Endothelial cell of umbilical vein (primary cell): Measurements from ENCODE around the gene P2RY6. TPM values are rescaled to one million over a fixed set of nuclear protein-coding genes. Genes with fewer than 3 reads are reported as not detected.

Source experiments
- BruUV-seq: library from RNA; stranded (reverse); fragments of 400-500 nt; replicated peaks from 2 replicates; lab custom pipeline; 2021; lab: Mats Ljungman, UMichigan
- CTCF ChIA-PET: fragments of 300-600, 350-600 bp; sonication (Branson Sonifier 250); formaldehyde crosslinking; loops from one replicate; lab custom pipeline; 2021; ENCODE audit warnings: antibody characterized with exemption, inconsistent platforms; lab: Charles Lee
- POLR2A ChIA-PET: fragments of 300-600, 350-600 bp; sonication (Branson Sonifier 250); formaldehyde crosslinking; loops from one replicate; lab custom pipeline; 2021; ENCODE audit warnings: antibody characterized with exemption, inconsistent platforms; lab: Charles Lee
- DNase-seq: peaks from one replicate; pipeline ENCODE4 v3.0.0-alpha.2; 2011; ENCODE audit warnings: low read depth, low spot score
- FAIRE-seq: peaks from 2 replicates; lab custom pipeline; 2011; peaks lifted over from hg19 to GRCh38; lab: Jason Lieb, UNC
- H2AFZ ChIP-seq: 2 replicates; pipeline ENCODE4 v1.6.0; 2012; ENCODE audit warnings: low read depth, low read length, control low read depth, inconsistent platforms
- H3K27ac ChIP-seq: 2 replicates; pipeline ENCODE4 v1.5.1; 2011; ENCODE audit warnings: low read depth, mild to moderate bottlenecking, control low read depth, low read length, moderate library complexity; ENCODE audit not compliant: insufficient read depth
- H3K27me3 ChIP-seq, 2 experiments: 2 replicates each; pipeline versions ENCODE4 v1.6.0 to v1.6.1; 2011; ENCODE audit warnings: low read length in 2 of 2, mixed read lengths in 1 of 2; ENCODE audit not compliant: control insufficient read depth in 2 of 2, insufficient read depth in 2 of 2
- H3K36me3 ChIP-seq, 2 experiments: 2 replicates in 1 of 2; 3 replicates in 1 of 2; pipeline ENCODE4 v1.5.1; 2011; ENCODE audit warnings: low read length in 2 of 2, mild to moderate bottlenecking in 1 of 2, moderate library complexity in 1 of 2; ENCODE audit not compliant: control insufficient read depth in 2 of 2, insufficient read depth in 2 of 2; ENCODE audit errors: extremely low read depth in 1 of 2
- H3K4me1 ChIP-seq: 3 replicates; pipeline ENCODE4 v1.5.1; 2011; ENCODE audit warnings: mild to moderate bottlenecking, low read length; ENCODE audit not compliant: control insufficient read depth, insufficient read depth; ENCODE audit errors: extremely low read depth
- H3K4me2 ChIP-seq: 2 replicates; pipeline ENCODE4 v1.6.1; 2011; ENCODE audit warnings: low read length, control low read depth, mixed read lengths; ENCODE audit not compliant: insufficient read depth
- H3K4me3 ChIP-seq, 3 experiments: fragments of 200-600 bp in 1 of 3; sonication (generic), shearing (Covaris generic) in 1 of 3; replicated peaks in 1 of 3; 2 replicates each; pipeline ENCODE4 v1.5.1; 2011 to 2016; ENCODE audit warnings: control low read depth in 3 of 3, low read length in 3 of 3, mild to moderate bottlenecking in 2 of 3, inconsistent platforms in 1 of 3, low read depth in 1 of 3, moderate library complexity in 1 of 3; ENCODE audit not compliant: insufficient read depth in 1 of 3
- H3K79me2 ChIP-seq: 2 replicates; pipeline ENCODE4 v1.6.0; 2012; ENCODE audit warnings: low read length, inconsistent platforms; ENCODE audit not compliant: control insufficient read depth, insufficient read depth
- H3K9ac ChIP-seq: replicated peaks from 2 replicates; pipeline ENCODE3; 2011; ENCODE audit warnings: low read length, control low read depth; ENCODE audit not compliant: insufficient read depth; ENCODE audit errors: extremely low read depth
- H3K9me1 ChIP-seq: replicated peaks from 3 replicates; pipeline ENCODE4 v1.6.0; 2011; ENCODE audit warnings: mild to moderate bottlenecking, low read length; ENCODE audit not compliant: control insufficient read depth, insufficient read depth; ENCODE audit errors: extremely low read depth
- H3K9me3 ChIP-seq: replicated peaks from 2 replicates; pipeline ENCODE4 v1.5.1; 2012; ENCODE audit warnings: low read length, inconsistent platforms; ENCODE audit not compliant: control insufficient read depth, insufficient read depth
- H4K20me1 ChIP-seq: replicated peaks from 2 replicates; pipeline ENCODE3; 2011; ENCODE audit warnings: mild to moderate bottlenecking, low read length; ENCODE audit not compliant: control insufficient read depth, insufficient read depth; ENCODE audit errors: extremely low read depth
- EZH2 ChIP-seq: IDR thresholded peaks from 2 replicates; pipeline ENCODE4 v1.6.1; 2012; ENCODE audit warnings: borderline replicate concordance, low read depth, mild to moderate bottlenecking, moderate library complexity, low read length, inconsistent platforms; ENCODE audit not compliant: severe bottlenecking
- FOS ChIP-seq: IDR thresholded peaks from 2 replicates; pipeline ENCODE4 v1.6.1; 2011; ENCODE audit warnings: mild to moderate bottlenecking, low read length, moderate library complexity, borderline replicate concordance; ENCODE audit not compliant: insufficient read depth
- GATA2 ChIP-seq: IDR thresholded peaks from 2 replicates; pipeline ENCODE4 v1.7.0; 2011; ENCODE audit warnings: low read depth, mild to moderate bottlenecking, moderate library complexity, mixed read lengths, low read length; ENCODE audit not compliant: insufficient read length, insufficient read depth
- JUN ChIP-seq: IDR thresholded peaks from 2 replicates; pipeline ENCODE4 v1.6.1; 2011; ENCODE audit warnings: borderline replicate concordance, low read depth; ENCODE audit not compliant: insufficient read length, insufficient read depth
- MYC ChIP-seq: IDR thresholded peaks from one replicate; pipeline ENCODE4 v1.6.1; 2011; ENCODE audit warnings: mild to moderate bottlenecking, low read depth, low read length
- POLR2A ChIP-seq: IDR thresholded peaks from 2 replicates; pipeline ENCODE4 v1.6.1; 2012; ENCODE audit warnings: low read depth, mild to moderate bottlenecking, control low read depth, low read length
- POLR2AphosphoS5 ChIP-seq: IDR thresholded peaks from 2 replicates; pipeline ENCODE4 v1.6.1; 2012; ENCODE audit warnings: low read depth, mild to moderate bottlenecking, control low read depth, low read length, moderate library complexity; ENCODE audit not compliant: insufficient read depth
- dilution Hi-C: fragments of 300-500 bp; cut with MboI; formaldehyde crosslinking; loops from one replicate; pipeline ENCODE4 v1.15.0; 2019; ENCODE audit warnings: low sequenced_read_pairs; ENCODE audit not compliant: extremely low pct_ligation_motif_present
- intact Hi-C: fragments of 100-400 bp; cut with micrococcal nuclease; formaldehyde crosslinking; loops from one replicate; pipeline ENCODE4 v1.10.0; 2022
- polyA plus RNA-seq, 4 experiments: library from polyadenylated mRNA; depleted of rRNA in 3 of 4; stranded (reverse) in 3 of 4; unstranded in 1 of 4; fragments of >200 nt; gene quantifications; 2 replicates each; pipeline versions ENCODE4 v1.2.1 to v1.2.3, GENCODE V29; 2011 to 2012; ENCODE audit warnings: missing spikeins in 1 of 4
- total RNA-seq: library from RNA; stranded (reverse); gene quantifications from 2 replicates; pipeline ENCODE4 v1.2.3, GENCODE V29; 2021
- TF ChIP-seq, protein P1 (sequence below), 2 donors: IDR thresholded peaks; 1 replicate in 1 of 2; 2 replicates in 1 of 2; pipeline ENCODE4 v1.5.1; 2011; ENCODE audit warnings: low read length in 2 of 2, mild to moderate bottlenecking in 2 of 2, moderate library complexity in 2 of 2, control low read depth in 1 of 2, inconsistent platforms in 1 of 2, low read depth in 1 of 2; ENCODE audit not compliant: insufficient read depth in 1 of 2; ENCODE audit errors: extremely low read depth in 1 of 2
- TF ChIP-seq, protein P2 (sequence below): IDR thresholded peaks from 2 replicates; pipeline ENCODE4 v1.6.1; 2011; ENCODE audit not compliant: insufficient read depth, insufficient read length

Gene P2RY6
- total and polyA plus RNA-seq, 2 donors (not counting 3 experiments of a cell fraction or from before 2014, with no cell fraction given), result 0.47 TPM; not detected in 1

DNA sequence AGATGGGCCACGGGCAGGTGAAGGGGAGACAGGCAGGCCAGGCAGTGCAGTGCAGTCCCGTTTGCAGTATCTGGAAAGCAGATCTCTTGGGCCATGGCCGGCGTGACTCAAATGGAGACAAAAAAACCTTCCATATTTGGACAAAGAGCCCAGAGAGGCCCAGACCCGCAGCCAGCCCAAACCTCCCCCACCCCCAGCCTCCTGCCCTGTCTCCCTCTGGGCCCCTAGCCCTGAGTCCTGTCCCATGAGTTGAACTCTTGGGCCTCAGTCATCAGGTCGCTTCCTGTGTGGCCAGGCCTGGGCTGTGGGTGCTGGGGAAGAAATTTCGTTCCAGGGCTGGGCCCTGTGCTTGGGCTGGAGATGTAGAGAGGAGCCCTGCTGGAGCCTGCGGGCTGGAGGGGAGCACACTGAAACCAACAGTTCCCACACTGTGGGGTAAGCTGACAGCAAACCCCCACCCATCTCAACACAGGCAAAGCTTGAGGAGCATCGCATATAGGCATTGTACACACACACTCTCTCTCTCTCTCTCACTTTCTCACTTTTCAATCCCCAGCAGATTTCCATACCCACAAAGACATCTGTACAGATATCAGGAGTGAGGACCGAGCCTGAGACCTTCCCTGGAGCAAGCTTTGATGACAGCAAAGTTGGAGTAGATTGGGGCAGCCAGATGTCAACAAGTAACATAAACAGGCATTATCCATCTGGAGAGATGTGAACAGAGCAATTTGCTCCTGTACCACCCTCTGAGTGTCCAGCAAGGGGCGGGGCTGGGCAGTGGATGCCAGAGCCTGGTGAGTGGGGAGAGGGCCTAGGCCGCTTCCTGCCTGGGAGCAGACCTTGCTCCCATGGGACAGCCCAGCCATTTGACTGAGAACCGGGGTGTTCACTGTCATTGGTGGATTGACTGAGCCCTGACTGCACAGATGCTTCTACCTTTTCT lies 53.2 kb downstream of the P2RY6 start:
- no peaks in the 10 kb centered on the region for H3K9me1 ChIP-seq
- no TSS peak for BruUV-seq
- FAIRE-seq, result no peak
- DNase-seq, result no peak
- no peak overlapping the region for H3K9ac ChIP-seq
- no peak overlapping the region for H2AFZ ChIP-seq
- peaks cover 0 to 9% of the 10 kb centered on the region in 2 experiments for H3K36me3 ChIP-seq
- peaks cover 44% of the 10 kb centered on the region for H3K4me1 ChIP-seq
- no peak overlapping the region for H3K4me2 ChIP-seq
- H3K27me3 ChIP-seq, result no peaks in the 10 kb centered on the region
- H3K27ac ChIP-seq, result no peak overlapping the region
- ChIA-PET CTCF (interaction anchor here (5.7 to 6.6 kb wide), 2 partner anchors 10 to 18 kb away, joined by 43 to 57 read pairs; partner anchors contain the start of gene ARHGEF17), POLR2A (interaction anchor here (2.7 kb wide), 1 partner anchor 17 kb away, joined by 14 read pairs; the partner anchor contains the start of gene ARHGEF17)
- no peak overlapping the region for H3K4me3 ChIP-seq
- no peaks in the 10 kb centered on the region for H4K20me1 ChIP-seq
- TF ChIP-seq MYC, result no peak
- intact Hi-C loops, result no loop called here
- dilution Hi-C loops, result no loop called here
- H3K9me3 ChIP-seq, result no peaks in the 10 kb centered on the region
- H3K79me2 ChIP-seq, result peaks cover under 1% of the 10 kb centered on the region

DNA sequence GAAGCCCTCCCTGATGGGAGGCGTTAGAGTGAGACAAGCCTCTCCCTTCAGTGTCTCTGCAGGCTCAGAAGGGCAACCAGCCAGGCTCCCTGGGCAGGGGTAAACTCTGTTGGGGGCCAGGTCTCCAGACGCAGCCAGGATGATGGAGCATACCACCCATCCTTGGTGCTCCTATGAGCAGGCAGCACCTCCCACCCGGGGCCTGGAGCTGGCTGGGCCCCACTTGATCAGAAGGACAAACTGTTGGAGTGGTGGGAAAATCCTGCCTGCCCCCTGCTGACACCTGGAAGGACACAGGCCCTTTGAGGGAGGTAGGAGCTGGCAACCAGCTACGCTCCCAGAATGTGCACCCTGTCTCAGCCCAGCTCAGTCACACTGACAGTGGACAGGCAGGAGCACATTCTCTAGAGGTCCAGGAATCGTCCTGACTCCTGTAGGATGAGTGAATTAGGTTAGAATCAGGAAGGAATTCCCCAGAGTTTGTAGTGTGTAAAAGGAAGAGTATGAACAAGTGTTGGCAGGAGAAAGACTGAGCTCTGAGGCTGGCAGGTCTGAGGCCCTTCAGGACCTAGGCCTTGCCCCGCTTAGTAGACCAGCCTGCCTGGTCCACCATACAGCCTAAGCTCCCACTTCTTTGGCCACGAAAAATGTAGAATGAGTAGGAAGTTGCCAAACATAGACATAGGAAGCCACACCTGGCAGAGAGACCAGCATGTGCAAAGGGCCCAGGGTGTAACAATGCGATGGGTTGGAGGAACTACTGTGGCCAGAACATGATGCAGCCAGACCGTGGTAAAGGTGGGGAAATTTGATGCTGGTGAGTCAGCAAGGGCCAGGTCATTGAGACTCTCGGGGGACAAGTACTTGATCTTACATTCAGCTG lies 55.0 kb downstream of the P2RY6 start:
- H3K79me2 ChIP-seq, result peaks cover 10% of the 10 kb centered on the region
- intact Hi-C loops, result no loop called here
- peaks cover 33% of the 10 kb centered on the region for H3K4me1 ChIP-seq
- H3K4me2 ChIP-seq, result no peak overlapping the region
- DNase-seq, result no peak
- CTCF ChIA-PET, result interaction anchor here (0.9 to 6.6 kb wide), 5 partner anchors 8 to 25 kb away, joined by 3 to 43 read pairs (median 5); partner anchors contain the start of gene ARHGEF17
- TF ChIP-seq, protein P1, sequence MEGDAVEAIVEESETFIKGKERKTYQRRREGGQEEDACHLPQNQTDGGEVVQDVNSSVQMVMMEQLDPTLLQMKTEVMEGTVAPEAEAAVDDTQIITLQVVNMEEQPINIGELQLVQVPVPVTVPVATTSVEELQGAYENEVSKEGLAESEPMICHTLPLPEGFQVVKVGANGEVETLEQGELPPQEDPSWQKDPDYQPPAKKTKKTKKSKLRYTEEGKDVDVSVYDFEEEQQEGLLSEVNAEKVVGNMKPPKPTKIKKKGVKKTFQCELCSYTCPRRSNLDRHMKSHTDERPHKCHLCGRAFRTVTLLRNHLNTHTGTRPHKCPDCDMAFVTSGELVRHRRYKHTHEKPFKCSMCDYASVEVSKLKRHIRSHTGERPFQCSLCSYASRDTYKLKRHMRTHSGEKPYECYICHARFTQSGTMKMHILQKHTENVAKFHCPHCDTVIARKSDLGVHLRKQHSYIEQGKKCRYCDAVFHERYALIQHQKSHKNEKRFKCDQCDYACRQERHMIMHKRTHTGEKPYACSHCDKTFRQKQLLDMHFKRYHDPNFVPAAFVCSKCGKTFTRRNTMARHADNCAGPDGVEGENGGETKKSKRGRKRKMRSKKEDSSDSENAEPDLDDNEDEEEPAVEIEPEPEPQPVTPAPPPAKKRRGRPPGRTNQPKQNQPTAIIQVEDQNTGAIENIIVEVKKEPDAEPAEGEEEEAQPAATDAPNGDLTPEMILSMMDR (IDR thresholded peaks at IDR 0.05; ENCODE audit: extremely low read depth in 1 of 2, insufficient read depth in 1 of 2, low read depth in 1 of 2, low read length in 2 of 2), result no peak
- TF ChIP-seq GATA2 (no peak), POLR2AphosphoS5 (no peak), MYC (no peak), EZH2 (no peak), FOS (no peak), JUN (no peak), POLR2A (no peak)
- TF ChIP-seq, protein P2, sequence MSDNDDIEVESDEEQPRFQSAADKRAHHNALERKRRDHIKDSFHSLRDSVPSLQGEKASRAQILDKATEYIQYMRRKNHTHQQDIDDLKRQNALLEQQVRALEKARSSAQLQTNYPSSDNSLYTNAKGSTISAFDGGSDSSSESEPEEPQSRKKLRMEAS, result no peak
- no peaks in the 10 kb centered on the region for H4K20me1 ChIP-seq
- POLR2A ChIA-PET, result interaction anchor here (0.9 to 1.0 kb wide), 2 partner anchors 8 to 18 kb away, joined by 3 read pairs; no protein-coding TSS in a partner anchor
- H3K27me3 ChIP-seq, result no peaks in the 10 kb centered on the region
- no peak for FAIRE-seq
- no TSS peak for BruUV-seq
- peaks cover 0 to 9% of the 10 kb centered on the region in 2 experiments for H3K36me3 ChIP-seq
- no peaks in the 10 kb centered on the region for H3K9me3 ChIP-seq
- no peak overlapping the region for H3K4me3 ChIP-seq
- H3K9ac ChIP-seq, result no peak overlapping the region
- no peaks in the 10 kb centered on the region for H3K9me1 ChIP-seq
- no peak overlapping the region for H3K27ac ChIP-seq
- dilution Hi-C loops, result no loop called here
- no peak overlapping the region for H2AFZ ChIP-seq
